Measurements from ENCODE around the gene PPP2R2D. TPM values are rescaled to one million over a fixed set of nuclear protein-coding genes. Genes with fewer than 3 reads are reported as not detected.
"Not testable (repeated sequence)": the region's sequence is repeated elsewhere in the genome, so short reads cannot be mapped to it uniquely, and the experiment has no call there.

The PPP2R2D gene
- total RNA-seq, 1 experiment from 2014 or later, result 41.0 TPM

- in situ Hi-C loops (cut with HindIII; ENCODE audit: low pct_unique_long_range_greater_than_20kb, low sequenced_read_pairs); intact Hi-C loops (cut with micrococcal nuclease; ENCODE audit: unreplicated experiment): not testable (repeated sequence)
Measured at GRCh38 chr10:131917496-131917895, 16.7 kb downstream of the PPP2R2D start.

GRCh38 chr10:131919461-131919860 is 18.7 kb downstream of the PPP2R2D start:
- in situ Hi-C loops (cut with HindIII; ENCODE audit: low pct_unique_long_range_greater_than_20kb, low sequenced_read_pairs); POLR2A ChIA-PET; ATAC-seq; H3K36me3 ChIP-seq (ENCODE audit: control insufficient read depth, insufficient read depth, low read length); H3K4me1 ChIP-seq (ENCODE audit: control insufficient read depth, insufficient read depth, low read length); intact Hi-C loops (cut with micrococcal nuclease; ENCODE audit: unreplicated experiment); H3K9me3 ChIP-seq (ENCODE audit: control insufficient read depth, insufficient read depth, low read depth, low read length); H3K27ac ChIP-seq (ENCODE audit: low read length); CTCF ChIA-PET; DNase-seq (ENCODE audit: low read depth, low spot score); H3K4me3 ChIP-seq (ENCODE audit: low read depth in 2 of 2, low read length in 2 of 2); BruUV-seq (replicated peaks); H3K27me3 ChIP-seq (ENCODE audit: control insufficient read depth, insufficient read depth, low read length): not testable (repeated sequence)

More at GRCh38 chr10:131917496-131917895, 16.7 kb downstream of the PPP2R2D start:
- BruUV-seq (replicated peaks); POLR2A ChIA-PET; H3K36me3 ChIP-seq (ENCODE audit: control insufficient read depth, insufficient read depth, low read length); H3K27ac ChIP-seq (ENCODE audit: low read length); H3K4me3 ChIP-seq (ENCODE audit: low read depth in 2 of 2, low read length in 2 of 2); CTCF ChIA-PET; H3K9me3 ChIP-seq (ENCODE audit: control insufficient read depth, insufficient read depth, low read depth, low read length); ATAC-seq; DNase-seq (ENCODE audit: low read depth, low spot score); H3K27me3 ChIP-seq (ENCODE audit: control insufficient read depth, insufficient read depth, low read length); H3K4me1 ChIP-seq (ENCODE audit: control insufficient read depth, insufficient read depth, low read length): not testable (repeated sequence)

- no TSS peak for BruUV-seq (replicated peaks)
- no peaks in the 10 kb centered on the region for H3K27me3 ChIP-seq (ENCODE audit: control insufficient read depth, insufficient read depth, low read length)
- intact Hi-C loops (cut with micrococcal nuclease; ENCODE audit: unreplicated experiment), result no loop called here
- H3K4me3 ChIP-seq (ENCODE audit: low read depth in 2 of 2, low read length in 2 of 2), result no peak overlapping the region
- TF ChIP-seq POLR2AphosphoS5 (IDR thresholded peaks at IDR 0.05; ENCODE audit: low read depth, low read length) (no peak), SIN3A (IDR thresholded peaks at IDR 0.05; ENCODE audit: borderline replicate concordance, insufficient read depth, low read depth, low read length) (no peak), TCF7L2 (IDR thresholded peaks at IDR 0.05; ENCODE audit: low read depth, low read length) (no peak), REST (IDR thresholded peaks at IDR 0.05; ENCODE audit: insufficient read depth in 1 of 2, low read depth in 2 of 2, low read length in 1 of 2) (no peak)
- ChIA-PET CTCF (no interaction called here), POLR2A (no interaction called here)
- H3K27ac ChIP-seq (ENCODE audit: low read length), result no peak overlapping the region
- DNase-seq (ENCODE audit: low read depth, low spot score) (no peak), ATAC-seq (no peak)
- no peaks in the 10 kb centered on the region; the same call in 1 of the 2 replicates for H3K4me1 ChIP-seq (ENCODE audit: control insufficient read depth, insufficient read depth, low read length)
- in situ Hi-C loops (cut with HindIII; ENCODE audit: low pct_unique_long_range_greater_than_20kb, low sequenced_read_pairs), result no loop called here
- H3K9me3 ChIP-seq (ENCODE audit: control insufficient read depth, insufficient read depth, low read depth, low read length), result peaks cover 3% of the 10 kb centered on the region; the same call in 1 of the 2 replicates
- H3K36me3 ChIP-seq (ENCODE audit: control insufficient read depth, insufficient read depth, low read length), result no peaks in the 10 kb centered on the region
Measured at GRCh38 chr10:131920151-131920550, 19.3 kb downstream of the PPP2R2D start.

GRCh38 chr10:131920693-131921092 is 19.9 kb downstream of the PPP2R2D start:
- POLR2A ChIA-PET, result no interaction called here
- in situ Hi-C loops (cut with HindIII; ENCODE audit: low pct_unique_long_range_greater_than_20kb, low sequenced_read_pairs), result no loop called here
- H3K27ac ChIP-seq (ENCODE audit: low read length), result no peak overlapping the region
- TF ChIP-seq REST (IDR thresholded peaks at IDR 0.05; ENCODE audit: insufficient read depth in 1 of 2, low read depth in 2 of 2, low read length in 1 of 2) (no peak), CTCF (IDR thresholded peaks at IDR 0.05) (no peak), SIN3A (IDR thresholded peaks at IDR 0.05; ENCODE audit: borderline replicate concordance, insufficient read depth, low read depth, low read length) (no peak), POLR2AphosphoS5 (IDR thresholded peaks at IDR 0.05; ENCODE audit: low read depth, low read length) (no peak), TCF7L2 (IDR thresholded peaks at IDR 0.05; ENCODE audit: low read depth, low read length) (no peak)
- no TSS peak for BruUV-seq (replicated peaks)
- H3K36me3 ChIP-seq (ENCODE audit: control insufficient read depth, insufficient read depth, low read length), result no peaks in the 10 kb centered on the region
- CTCF ChIA-PET, result no interaction called here
- ATAC-seq (no peak; the same call in 1 of the 2 replicates), DNase-seq (ENCODE audit: low read depth, low spot score) (no peak)
- intact Hi-C loops (cut with micrococcal nuclease; ENCODE audit: unreplicated experiment), result no loop called here
- H3K27me3 ChIP-seq (ENCODE audit: control insufficient read depth, insufficient read depth, low read length), result no peaks in the 10 kb centered on the region
- H3K4me3 ChIP-seq (ENCODE audit: low read depth in 2 of 2, low read length in 2 of 2), result no peak overlapping the region
- H3K9me3 ChIP-seq (ENCODE audit: control insufficient read depth, insufficient read depth, low read depth, low read length), result peaks cover 3% of the 10 kb centered on the region; the same call in 1 of the 2 replicates
- no peaks in the 10 kb centered on the region; the same call in 1 of the 2 replicates for H3K4me1 ChIP-seq (ENCODE audit: control insufficient read depth, insufficient read depth, low read length)
